H1 (cell line): ENCODE results near the gene KANSL1L. TPM values are rescaled to one million over a fixed set of nuclear protein-coding genes. Genes with fewer than 3 reads are reported as not detected.
A peak's percentile ranks its signal among the peaks of the same experiment; 100 is the strongest.

Experiments used
- CTCF ChIA-PET: fragments of 300-600 bp; sonication (Branson Sonifier 250); formaldehyde crosslinking; loops from one replicate; lab custom pipeline; 2021; ENCODE audit not compliant: partially characterized antibody; lab: Charles Lee
- POLR2A ChIA-PET: fragments of 300-600 bp; sonication (Branson Sonifier 250); formaldehyde crosslinking; loops from one replicate; lab custom pipeline; 2021; ENCODE audit warnings: inconsistent platforms; ENCODE audit not compliant: partially characterized antibody; lab: Charles Lee
- DNase-seq, 2 experiments: peaks; one replicate each; pipeline versions ENCODE4 v3.0.0 to v3.0.0-alpha.2; 2010 to 2022; ENCODE audit warnings: low spot score in 2 of 2, low read depth in 1 of 2, mixed read lengths in 1 of 2
- FAIRE-seq: peaks from 2 replicates; lab custom pipeline; 2011; peaks lifted over from hg19 to GRCh38; lab: Jason Lieb, UNC
- H2AFZ ChIP-seq: 2 replicates; pipeline ENCODE4 v1.8.1; 2012; ENCODE audit warnings: low read length, inconsistent platforms
- H2AK5ac ChIP-seq: 2 replicates; pipeline ENCODE4 v1.6.1; 2013; ENCODE audit warnings: low read depth, low read length
- H2BK120ac ChIP-seq: replicated peaks from 2 replicates; pipeline ENCODE3; 2013; ENCODE audit warnings: low read depth, low read length, inconsistent platforms
- H2BK12ac ChIP-seq: 2 replicates; pipeline ENCODE4 v1.6.1; 2013; ENCODE audit warnings: low read depth, low read length
- H2BK15ac ChIP-seq: 2 replicates; pipeline ENCODE4 v1.6.1; 2013; ENCODE audit warnings: low read length
- H2BK20ac ChIP-seq: 2 replicates; pipeline ENCODE4 v1.6.1; 2013; ENCODE audit warnings: low read length
- H2BK5ac ChIP-seq: 2 replicates; pipeline ENCODE4 v1.6.1; 2013; ENCODE audit warnings: low read depth, low read length
- H3K14ac ChIP-seq: 2 replicates; pipeline ENCODE4 v1.6.1; 2013; ENCODE audit warnings: inconsistent platforms; ENCODE audit not compliant: insufficient read length
- H3K18ac ChIP-seq: 2 replicates; pipeline ENCODE4 v1.6.1; 2013; ENCODE audit warnings: low read length; ENCODE audit errors: extremely low read depth
- H3K23ac ChIP-seq: 2 replicates; pipeline ENCODE4 v1.6.1; 2013; ENCODE audit warnings: inconsistent platforms; ENCODE audit not compliant: insufficient read length
- H3K23me2 ChIP-seq: 2 replicates; pipeline ENCODE4 v1.6.1; 2013; ENCODE audit warnings: low read depth, low read length
- H3K27ac ChIP-seq: 2 replicates; pipeline ENCODE4 v1.6.1; 2011; ENCODE audit warnings: low read depth, low read length, inconsistent platforms
- H3K27me3 ChIP-seq, 4 experiments: replicated peaks in 1 of 4; 1 replicate in 1 of 4; 2 replicates in 3 of 4; pipeline versions ENCODE4 v1.6.1 to v1.8.1; 2011 to 2013; ENCODE audit warnings: low read length in 3 of 4, mild to moderate bottlenecking in 3 of 4, inconsistent platforms in 2 of 4, mixed read lengths in 2 of 4, moderate library complexity in 1 of 4; ENCODE audit not compliant: control insufficient read depth in 3 of 4, insufficient read depth in 3 of 4; ENCODE audit errors: extremely low read depth in 1 of 4
- H3K36me3 ChIP-seq, 4 experiments: 2 replicates each; pipeline versions ENCODE4 v1.6.1 to v1.8.1; 2011 to 2013; ENCODE audit warnings: mild to moderate bottlenecking in 4 of 4, low read length in 3 of 4, moderate library complexity in 2 of 4, control low read depth in 1 of 4, inconsistent platforms in 1 of 4; ENCODE audit not compliant: insufficient read depth in 4 of 4, control insufficient read depth in 2 of 4
- H3K4ac ChIP-seq: replicated peaks from 2 replicates; pipeline ENCODE3; 2013; ENCODE audit warnings: low read length, low read depth, mixed read lengths, inconsistent platforms; ENCODE audit not compliant: insufficient read length
- H3K4me1 ChIP-seq, 4 experiments: replicated peaks in 1 of 4; 1 replicate in 1 of 4; 2 replicates in 3 of 4; pipeline versions ENCODE4 v1.6.1 to v1.8.1; 2011 to 2013; ENCODE audit warnings: low read length in 3 of 4, inconsistent platforms in 2 of 4, mixed read lengths in 1 of 4; ENCODE audit not compliant: insufficient read depth in 4 of 4, control insufficient read depth in 3 of 4
- H3K4me2 ChIP-seq, 2 experiments: 2 replicates each; pipeline versions ENCODE4 v1.6.1 to v1.8.1; 2011 to 2013; ENCODE audit warnings: low read depth in 2 of 2, low read length in 2 of 2, control low read depth in 1 of 2, inconsistent platforms in 1 of 2, mild to moderate bottlenecking in 1 of 2; ENCODE audit not compliant: insufficient read depth in 1 of 2
- H3K4me3 ChIP-seq, 4 experiments: fragments of 200-600, 300-600 bp in 1 of 4; sonication (generic), shearing (Covaris generic), sonication (Bioruptor Twin) in 1 of 4; 2 replicates each; pipeline versions ENCODE4 v1.5.1 to v1.8.1; 2011 to 2016; ENCODE audit warnings: low read length in 4 of 4, low read depth in 3 of 4, control low read depth in 2 of 4, inconsistent platforms in 2 of 4, mild to moderate bottlenecking in 2 of 4, mixed read lengths in 1 of 4, moderate library complexity in 1 of 4; ENCODE audit not compliant: insufficient read depth in 2 of 4; ENCODE audit errors: extremely low read depth in 1 of 4
- H3K56ac ChIP-seq: replicated peaks from 2 replicates; pipeline ENCODE3; 2013; ENCODE audit warnings: low read depth, mild to moderate bottlenecking, mixed read lengths, low read length, inconsistent platforms; ENCODE audit not compliant: insufficient read length
- H3K79me1 ChIP-seq: 2 replicates; pipeline ENCODE4 v1.6.1; 2013; ENCODE audit warnings: low read depth, low read length, control low read depth
- H3K79me2 ChIP-seq, 2 experiments: 2 replicates each; pipeline versions ENCODE4 v1.6.1 to v1.8.1; 2012 to 2013; ENCODE audit warnings: low read length in 2 of 2, mild to moderate bottlenecking in 2 of 2, inconsistent platforms in 1 of 2; ENCODE audit not compliant: insufficient read depth in 2 of 2, control insufficient read depth in 1 of 2
- H3K9ac ChIP-seq, 4 experiments: replicated peaks in 1 of 4; 1 replicate in 1 of 4; 2 replicates in 3 of 4; pipeline versions ENCODE4 v1.6.1 to v1.8.1; 2011 to 2013; ENCODE audit warnings: low read depth in 3 of 4, low read length in 3 of 4, control low read depth in 2 of 4, mild to moderate bottlenecking in 2 of 4, moderate library complexity in 2 of 4, inconsistent platforms in 1 of 4; ENCODE audit errors: extremely low read depth in 1 of 4
- H3K9me3 ChIP-seq, 2 experiments: 2 replicates each; pipeline versions ENCODE4 v1.6.1 to v1.8.1; 2012 to 2013; ENCODE audit warnings: mild to moderate bottlenecking in 2 of 2, moderate library complexity in 2 of 2, control low read depth in 1 of 2, inconsistent platforms in 1 of 2, low read depth in 1 of 2, low read length in 1 of 2, mixed read lengths in 1 of 2; ENCODE audit not compliant: insufficient read depth in 2 of 2
- H4K20me1 ChIP-seq, 2 experiments: replicated peaks in 1 of 2; 2 replicates each; pipeline versions ENCODE3 to v1.8.1; 2011 to 2013; ENCODE audit warnings: inconsistent platforms in 2 of 2, low read length in 2 of 2, mild to moderate bottlenecking in 1 of 2; ENCODE audit not compliant: insufficient read depth in 2 of 2, control insufficient read depth in 1 of 2
- H4K5ac ChIP-seq: 2 replicates; pipeline ENCODE4 v1.6.1; 2013; ENCODE audit warnings: low read length, low read depth, mixed read lengths, inconsistent platforms; ENCODE audit not compliant: insufficient read length
- H4K8ac ChIP-seq: 2 replicates; pipeline ENCODE4 v1.8.0; 2013; ENCODE audit warnings: mild to moderate bottlenecking, moderate library complexity, low read length, inconsistent platforms; ENCODE audit not compliant: insufficient read depth; ENCODE audit errors: extremely low read depth
- H4K91ac ChIP-seq: replicated peaks from 2 replicates; pipeline ENCODE3; 2013; ENCODE audit warnings: low read length, mixed read lengths, inconsistent platforms; ENCODE audit not compliant: insufficient read length
- FOSL1 ChIP-seq: IDR thresholded peaks from 2 replicates; pipeline ENCODE4 v1.6.1; 2011; ENCODE audit warnings: mild to moderate bottlenecking, low read depth, low read length, moderate library complexity; ENCODE audit not compliant: insufficient read depth
- SP4 ChIP-seq: IDR thresholded peaks from 2 replicates; pipeline ENCODE4 v1.6.1; 2012; ENCODE audit warnings: low read length, inconsistent platforms
- WGBS, 2 experiments: shearing (Covaris generic) in 1 of 2; methylation state at CpG; one replicate each; pipeline versions ENCODE4 v1.1.6 to v1.1.7; 2013 to 2015; ENCODE audit warnings: low lambda C conversion rate in 2 of 2, mixed read lengths in 2 of 2, inconsistent platforms in 1 of 2, low coverage in 1 of 2, missing lambda C conversion rate in 1 of 2; ENCODE audit not compliant: insufficient replicate concordance in 2 of 2, insufficient coverage in 1 of 2, insufficient read length in 1 of 2; ENCODE audit errors: extremely low coverage in 1 of 2, missing lambda C conversion rate in 1 of 2; 5-methylcytosine and 5-hydroxymethylcytosine counted together
- polyA plus RNA-seq, 7 experiments: library from polyadenylated mRNA; depleted of rRNA in 3 of 7; stranded (reverse) in 5 of 7; unstranded in 2 of 7; fragments of >200 nt in 5 of 7; fragments of 200-250 nt in 2 of 7; gene quantifications; 1 replicate in 5 of 7; 2 replicates in 1 of 7; 4 replicates in 1 of 7; pipeline versions ENCODE4 v1.2.1 to v1.2.3, GENCODE V29; 2011 to 2013; ENCODE audit warnings: missing spikeins in 2 of 7, mixed read lengths in 2 of 7
- total RNA-seq: library from RNA; stranded (reverse); fragmentation: NEBNext Ultra II Directional; extraction: Animal tissue kit (Norgen Biotek cat#: 25700); gene quantifications from 2 replicates; pipeline ENCODE4 v1.2.1, GENCODE V29; 2021

Gene KANSL1L
- total and polyA plus RNA-seq, 2 of the 8 experiments (the other 6 are each of a cell fraction or from before 2014, with no cell fraction given): 5.4 to 17.2 TPM

GRCh38 chr2:210188190-210188589 is 17.0 kb upstream of the KANSL1L start:
- no peaks in the 10 kb centered on the region for H3K79me1 ChIP-seq
- DNase-seq (no peak), FAIRE-seq (peak; percentile 42)
- no peaks in the 10 kb centered on the region for H3K36me3 ChIP-seq
- H3K23ac ChIP-seq: no peak overlapping the region
- 65% methylated on average over 3 of the region's 3 CpGs; no CpG with 5 or more reads in 1 of the 2 experiments for WGBS, 2 experiments
- no peak overlapping the region for H2BK12ac ChIP-seq
- H2BK120ac ChIP-seq: no peak overlapping the region
- H2BK5ac ChIP-seq: no peak overlapping the region
- H3K79me2 ChIP-seq: no peaks in the 10 kb centered on the region
- no peak overlapping the region for H3K18ac ChIP-seq
- H3K4ac ChIP-seq: no peak overlapping the region
- no peak overlapping the region for H3K27ac ChIP-seq
- no peak overlapping the region for H2AFZ ChIP-seq
- H2BK20ac ChIP-seq: no peak overlapping the region
- POLR2A ChIA-PET: interaction anchor here (1.1 to 2.5 kb wide), 2 partner anchors 17 to 185 kb away, joined by 3 to 9 read pairs; partner anchors contain the start of gene KANSL1L
- CTCF ChIA-PET: interaction anchor here (1.0 to 2.0 kb wide), 5 partner anchors 9 to 763 kb away, joined by 3 to 6 read pairs (median 4); no protein-coding TSS in a partner anchor
- no peak overlapping the region for H3K4me3 ChIP-seq
- no peaks in the 10 kb centered on the region for H4K20me1 ChIP-seq
- no peaks in the 10 kb centered on the region for H3K23me2 ChIP-seq
- no peak overlapping the region for H4K8ac ChIP-seq
- no peak overlapping the region for H3K14ac ChIP-seq
- H3K4me2 ChIP-seq: no peak overlapping the region
- H3K9ac ChIP-seq: no peak overlapping the region
- no peak overlapping the region for H3K56ac ChIP-seq
- H3K4me1 ChIP-seq: no peaks in the 10 kb centered on the region
- no peak overlapping the region for H2AK5ac ChIP-seq
- H3K9me3 ChIP-seq: peaks cover 0 to 2% of the 10 kb centered on the region in 2 experiments; a peak in 1 of 4 replicates
- H3K27me3 ChIP-seq: no peaks in the 10 kb centered on the region
- no peak overlapping the region for H2BK15ac ChIP-seq
- no peak overlapping the region for H4K91ac ChIP-seq
- H4K5ac ChIP-seq: no peak overlapping the region
- no peak for TF ChIP-seq FOSL1
- TF ChIP-seq SP4: no peak
